ENCODE measurements around the gene HYAL1. TPM values are rescaled to one million over a fixed set of nuclear protein-coding genes. Genes with fewer than 3 reads are reported as not detected.

The HYAL1 gene
- total RNA-seq, 1 donor from 2014 or later, result 58.2 TPM

DNA sequence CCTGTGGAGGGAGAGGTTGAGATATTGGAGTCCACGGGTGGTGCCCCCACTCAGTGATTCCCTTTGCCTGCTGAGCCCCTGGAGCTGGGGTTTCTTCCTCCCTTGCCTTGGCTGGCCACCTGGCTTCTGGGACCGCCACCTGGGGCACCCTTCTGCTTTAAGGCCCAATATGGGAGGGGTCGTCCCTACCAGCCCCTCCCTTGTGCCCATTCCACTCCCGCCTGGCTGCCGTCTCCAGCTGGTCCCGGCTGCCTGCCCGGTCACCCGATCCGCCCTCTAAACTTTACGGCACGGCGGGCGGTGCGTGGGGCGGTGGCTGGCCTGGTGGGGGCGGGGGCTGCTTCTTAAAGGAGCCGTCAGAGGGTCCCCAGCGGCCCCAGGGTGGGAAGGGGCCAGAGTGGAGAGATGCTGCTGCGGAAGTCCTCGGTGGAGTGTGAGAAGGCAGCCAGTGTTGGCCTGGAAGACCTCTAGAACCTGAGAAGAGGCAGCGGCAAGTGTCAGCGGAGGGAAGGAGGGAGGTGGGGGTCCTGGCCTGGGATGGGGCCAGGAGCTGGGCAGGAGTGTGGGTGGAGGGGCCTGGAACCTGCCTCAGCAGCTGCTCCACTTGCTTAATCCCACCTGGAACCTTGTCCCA is 36.0 kb downstream of the HYAL1 start:
- H3K4me1 ChIP-seq, result peaks cover 64% of the 10 kb centered on the region

DNA sequence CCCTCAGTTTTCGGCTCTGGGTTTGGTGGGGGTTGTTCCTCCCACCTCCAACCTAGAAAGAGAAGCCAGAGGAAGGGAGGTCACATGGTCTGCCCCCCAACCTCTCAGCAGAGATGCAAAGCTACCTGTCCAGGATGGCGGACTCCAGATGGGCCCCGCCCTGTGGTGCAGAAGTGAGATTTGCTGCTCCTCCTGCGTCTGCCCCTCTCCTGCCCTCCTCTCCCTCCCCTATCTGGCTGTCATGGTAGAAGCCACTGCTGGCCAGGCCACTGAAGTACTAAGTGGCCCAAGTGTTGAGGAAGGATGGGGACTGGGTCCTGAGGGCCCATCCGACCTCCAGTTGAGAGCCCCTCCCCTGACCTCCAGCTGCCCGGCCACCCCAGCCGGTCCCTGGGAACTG is 36.5 kb downstream of the HYAL1 start:
- TF ChIP-seq, protein P1, sequence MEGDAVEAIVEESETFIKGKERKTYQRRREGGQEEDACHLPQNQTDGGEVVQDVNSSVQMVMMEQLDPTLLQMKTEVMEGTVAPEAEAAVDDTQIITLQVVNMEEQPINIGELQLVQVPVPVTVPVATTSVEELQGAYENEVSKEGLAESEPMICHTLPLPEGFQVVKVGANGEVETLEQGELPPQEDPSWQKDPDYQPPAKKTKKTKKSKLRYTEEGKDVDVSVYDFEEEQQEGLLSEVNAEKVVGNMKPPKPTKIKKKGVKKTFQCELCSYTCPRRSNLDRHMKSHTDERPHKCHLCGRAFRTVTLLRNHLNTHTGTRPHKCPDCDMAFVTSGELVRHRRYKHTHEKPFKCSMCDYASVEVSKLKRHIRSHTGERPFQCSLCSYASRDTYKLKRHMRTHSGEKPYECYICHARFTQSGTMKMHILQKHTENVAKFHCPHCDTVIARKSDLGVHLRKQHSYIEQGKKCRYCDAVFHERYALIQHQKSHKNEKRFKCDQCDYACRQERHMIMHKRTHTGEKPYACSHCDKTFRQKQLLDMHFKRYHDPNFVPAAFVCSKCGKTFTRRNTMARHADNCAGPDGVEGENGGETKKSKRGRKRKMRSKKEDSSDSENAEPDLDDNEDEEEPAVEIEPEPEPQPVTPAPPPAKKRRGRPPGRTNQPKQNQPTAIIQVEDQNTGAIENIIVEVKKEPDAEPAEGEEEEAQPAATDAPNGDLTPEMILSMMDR (IDR thresholded peaks at IDR 0.05), result no peak
- intact Hi-C loops (cut with DNase I), result no loop called here
- Histone ChIP-seq H3K9me3 (no peaks in the 10 kb centered on the region), H3K36me3 (no peaks in the 10 kb centered on the region), H3K27me3 (ENCODE audit: low read depth) (no peaks in the 10 kb centered on the region), H3K4me1 (peaks cover 64% of the 10 kb centered on the region), H3K27ac (peak overlapping the region; percentile 93), H3K4me3 (peak overlapping the region; percentile 62)
- ATAC-seq (no peak), DNase-seq (no peak)

More for the DNA sequence above, 36.0 kb downstream of the HYAL1 start:
- intact Hi-C loops (cut with DNase I), result no loop called here
- TF ChIP-seq, protein P1 (IDR thresholded peaks at IDR 0.05), result no peak
- no peaks in the 10 kb centered on the region for H3K36me3 ChIP-seq
- DNase-seq (peak; percentile 80), ATAC-seq (peak; percentile 49 to 57)
- peak overlapping the region; percentile 93 for H3K27ac ChIP-seq
- no peaks in the 10 kb centered on the region for H3K9me3 ChIP-seq
- no peaks in the 10 kb centered on the region for H3K27me3 ChIP-seq (ENCODE audit: low read depth)
- peak overlapping the region; percentile 62 for H3K4me3 ChIP-seq

DNA sequence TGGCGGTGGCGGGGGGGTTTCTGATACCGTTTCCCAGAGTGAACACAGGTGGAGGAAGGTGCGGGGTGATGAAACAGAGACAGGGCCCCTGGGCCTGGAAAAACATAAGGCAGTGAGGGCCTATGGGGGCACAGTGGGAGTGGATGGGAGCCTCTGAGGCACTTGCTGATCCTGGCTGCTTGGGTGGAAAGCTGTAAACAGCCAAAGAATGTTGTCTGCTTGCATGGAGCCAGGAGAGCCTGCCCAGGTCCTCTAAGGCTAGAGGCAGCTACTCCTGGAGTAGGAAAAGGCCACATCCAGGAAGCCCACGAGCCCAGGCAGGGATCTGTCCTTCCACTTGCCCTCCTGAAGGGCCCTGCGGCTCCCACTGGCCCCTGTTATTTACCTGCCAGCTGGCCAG is 37.4 kb downstream of the HYAL1 start:
- peak overlapping the region; percentile 93 for H3K27ac ChIP-seq
- DNase-seq (no peak), ATAC-seq (no peak)
- H3K4me3 ChIP-seq, result peak overlapping the region; percentile 62
- intact Hi-C loops (cut with DNase I), result no loop called here
- TF ChIP-seq, protein P1 (IDR thresholded peaks at IDR 0.05), result no peak
- H3K27me3 ChIP-seq (ENCODE audit: low read depth), result no peaks in the 10 kb centered on the region
- no peaks in the 10 kb centered on the region for H3K9me3 ChIP-seq
- H3K4me1 ChIP-seq, result peaks cover 65% of the 10 kb centered on the region
- H3K36me3 ChIP-seq, result no peaks in the 10 kb centered on the region

DNA sequence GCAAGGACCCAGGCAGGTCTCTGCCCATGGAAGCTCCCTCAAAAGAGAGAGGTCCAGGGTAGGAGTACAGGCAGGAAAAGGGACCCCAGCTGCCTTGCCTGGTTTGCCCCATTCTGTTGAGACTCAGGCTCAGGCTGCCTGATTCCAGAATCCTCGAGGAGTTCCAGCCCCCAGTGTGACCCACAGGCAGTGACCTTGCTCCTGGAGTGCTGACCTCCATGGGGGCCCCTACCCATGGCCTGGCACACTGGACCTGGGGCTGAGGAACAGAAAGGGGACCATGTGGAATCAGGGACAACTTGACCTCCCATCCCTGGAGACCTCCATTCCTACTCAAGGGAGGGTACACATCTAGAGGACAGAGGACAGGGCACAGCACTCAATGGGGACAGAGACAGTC is 37.8 kb downstream of the HYAL1 start:
- peak overlapping the region; percentile 93 for H3K27ac ChIP-seq
- ATAC-seq, result no peak
- peaks cover 70% of the 10 kb centered on the region for H3K4me1 ChIP-seq
- no peaks in the 10 kb centered on the region for H3K9me3 ChIP-seq
- peak overlapping the region; percentile 62 for H3K4me3 ChIP-seq
- intact Hi-C loops (cut with DNase I), result no loop called here
- no peak for DNase-seq
- no peaks in the 10 kb centered on the region for H3K27me3 ChIP-seq (ENCODE audit: low read depth)
- H3K36me3 ChIP-seq, result no peaks in the 10 kb centered on the region
- TF ChIP-seq, protein P1 (IDR thresholded peaks at IDR 0.05), result no peak

DNA sequence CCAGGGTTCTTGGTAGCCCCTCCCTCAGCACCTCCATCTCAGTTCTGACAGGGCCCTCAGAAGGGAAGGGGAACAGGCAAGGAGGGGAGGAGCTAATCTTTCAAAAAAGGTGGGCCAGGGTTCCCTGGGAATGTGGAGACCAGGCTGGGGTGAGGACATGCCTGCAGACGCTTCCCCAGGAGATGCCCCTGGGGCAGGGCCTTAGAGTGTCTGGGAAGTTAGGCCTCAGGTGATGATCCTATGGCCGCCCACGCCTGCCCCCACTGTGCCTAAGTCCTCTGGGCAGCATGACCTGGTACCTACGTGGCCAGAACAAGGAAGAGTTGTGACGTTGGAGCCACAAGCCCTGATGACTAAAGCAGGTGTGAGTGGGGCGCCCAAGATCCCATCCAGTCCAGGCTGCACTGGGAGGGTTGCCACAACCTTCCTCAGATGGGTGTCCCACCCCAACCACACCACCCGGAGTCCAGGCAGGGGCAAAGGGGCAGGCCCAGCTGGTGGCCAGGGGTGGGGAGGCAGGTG is 38.3 kb downstream of the HYAL1 start:
- TF ChIP-seq, protein P1 (IDR thresholded peaks at IDR 0.05), result no peak
- Histone ChIP-seq H3K27me3 (ENCODE audit: low read depth) (no peaks in the 10 kb centered on the region), H3K4me3 (peak overlapping the region; percentile 24), H3K27ac (peak overlapping the region; percentile 93), H3K36me3 (no peaks in the 10 kb centered on the region), H3K9me3 (no peaks in the 10 kb centered on the region), H3K4me1 (peaks cover 69% of the 10 kb centered on the region)
- ATAC-seq (peak; percentile 1 to 36), DNase-seq (no peak)
- intact Hi-C loops (cut with DNase I), result no loop called here
